H1 (cell line): Measurements from ENCODE around the gene ROPN1. TPM values are rescaled to one million over a fixed set of nuclear protein-coding genes. Genes with fewer than 3 reads are reported as not detected.

Experiments
- CTCF ChIA-PET: fragments of 300-600 bp; sonication (Branson Sonifier 250); formaldehyde crosslinking; loops from one replicate; lab custom pipeline; 2021; ENCODE audit not compliant: partially characterized antibody; lab: Charles Lee
- POLR2A ChIA-PET: fragments of 300-600 bp; sonication (Branson Sonifier 250); formaldehyde crosslinking; loops from one replicate; lab custom pipeline; 2021; ENCODE audit warnings: inconsistent platforms; ENCODE audit not compliant: partially characterized antibody; lab: Charles Lee
- DNase-seq, 2 experiments: peaks; one replicate each; pipeline versions ENCODE4 v3.0.0 to v3.0.0-alpha.2; 2010 to 2022; ENCODE audit warnings: low spot score in 2 of 2, low read depth in 1 of 2, mixed read lengths in 1 of 2
- FAIRE-seq: peaks from 2 replicates; lab custom pipeline; 2011; peaks lifted over from hg19 to GRCh38; lab: Jason Lieb, UNC
- H2AFZ ChIP-seq: 2 replicates; pipeline ENCODE4 v1.8.1; 2012; ENCODE audit warnings: low read length, inconsistent platforms
- H2AK5ac ChIP-seq: 2 replicates; pipeline ENCODE4 v1.6.1; 2013; ENCODE audit warnings: low read depth, low read length
- H2BK120ac ChIP-seq: replicated peaks from 2 replicates; pipeline ENCODE3; 2013; ENCODE audit warnings: low read depth, low read length, inconsistent platforms
- H2BK12ac ChIP-seq: 2 replicates; pipeline ENCODE4 v1.6.1; 2013; ENCODE audit warnings: low read depth, low read length
- H2BK15ac ChIP-seq: 2 replicates; pipeline ENCODE4 v1.6.1; 2013; ENCODE audit warnings: low read length
- H2BK20ac ChIP-seq: 2 replicates; pipeline ENCODE4 v1.6.1; 2013; ENCODE audit warnings: low read length
- H2BK5ac ChIP-seq: 2 replicates; pipeline ENCODE4 v1.6.1; 2013; ENCODE audit warnings: low read depth, low read length
- H3K14ac ChIP-seq: 2 replicates; pipeline ENCODE4 v1.6.1; 2013; ENCODE audit warnings: inconsistent platforms; ENCODE audit not compliant: insufficient read length
- H3K18ac ChIP-seq: 2 replicates; pipeline ENCODE4 v1.6.1; 2013; ENCODE audit warnings: low read length; ENCODE audit errors: extremely low read depth
- H3K23ac ChIP-seq: 2 replicates; pipeline ENCODE4 v1.6.1; 2013; ENCODE audit warnings: inconsistent platforms; ENCODE audit not compliant: insufficient read length
- H3K23me2 ChIP-seq: 2 replicates; pipeline ENCODE4 v1.6.1; 2013; ENCODE audit warnings: low read depth, low read length
- H3K27ac ChIP-seq: 2 replicates; pipeline ENCODE4 v1.6.1; 2011; ENCODE audit warnings: low read depth, low read length, inconsistent platforms
- H3K27me3 ChIP-seq, 4 experiments: replicated peaks in 1 of 4; 1 replicate in 1 of 4; 2 replicates in 3 of 4; pipeline versions ENCODE4 v1.6.1 to v1.8.1; 2011 to 2013; ENCODE audit warnings: low read length in 3 of 4, mild to moderate bottlenecking in 3 of 4, inconsistent platforms in 2 of 4, mixed read lengths in 2 of 4, moderate library complexity in 1 of 4; ENCODE audit not compliant: control insufficient read depth in 3 of 4, insufficient read depth in 3 of 4; ENCODE audit errors: extremely low read depth in 1 of 4
- H3K36me3 ChIP-seq, 4 experiments: 2 replicates each; pipeline versions ENCODE4 v1.6.1 to v1.8.1; 2011 to 2013; ENCODE audit warnings: mild to moderate bottlenecking in 4 of 4, low read length in 3 of 4, moderate library complexity in 2 of 4, control low read depth in 1 of 4, inconsistent platforms in 1 of 4; ENCODE audit not compliant: insufficient read depth in 4 of 4, control insufficient read depth in 2 of 4
- H3K4ac ChIP-seq: replicated peaks from 2 replicates; pipeline ENCODE3; 2013; ENCODE audit warnings: low read length, low read depth, mixed read lengths, inconsistent platforms; ENCODE audit not compliant: insufficient read length
- H3K4me1 ChIP-seq, 4 experiments: replicated peaks in 1 of 4; 1 replicate in 1 of 4; 2 replicates in 3 of 4; pipeline versions ENCODE4 v1.6.1 to v1.8.1; 2011 to 2013; ENCODE audit warnings: low read length in 3 of 4, inconsistent platforms in 2 of 4, mixed read lengths in 1 of 4; ENCODE audit not compliant: insufficient read depth in 4 of 4, control insufficient read depth in 3 of 4
- H3K4me2 ChIP-seq, 2 experiments: 2 replicates each; pipeline versions ENCODE4 v1.6.1 to v1.8.1; 2011 to 2013; ENCODE audit warnings: low read depth in 2 of 2, low read length in 2 of 2, control low read depth in 1 of 2, inconsistent platforms in 1 of 2, mild to moderate bottlenecking in 1 of 2; ENCODE audit not compliant: insufficient read depth in 1 of 2
- H3K4me3 ChIP-seq, 4 experiments: fragments of 200-600, 300-600 bp in 1 of 4; sonication (generic), shearing (Covaris generic), sonication (Bioruptor Twin) in 1 of 4; 2 replicates each; pipeline versions ENCODE4 v1.5.1 to v1.8.1; 2011 to 2016; ENCODE audit warnings: low read length in 4 of 4, low read depth in 3 of 4, control low read depth in 2 of 4, inconsistent platforms in 2 of 4, mild to moderate bottlenecking in 2 of 4, mixed read lengths in 1 of 4, moderate library complexity in 1 of 4; ENCODE audit not compliant: insufficient read depth in 2 of 4; ENCODE audit errors: extremely low read depth in 1 of 4
- H3K56ac ChIP-seq: replicated peaks from 2 replicates; pipeline ENCODE3; 2013; ENCODE audit warnings: low read depth, mild to moderate bottlenecking, mixed read lengths, low read length, inconsistent platforms; ENCODE audit not compliant: insufficient read length
- H3K79me1 ChIP-seq: 2 replicates; pipeline ENCODE4 v1.6.1; 2013; ENCODE audit warnings: low read depth, low read length, control low read depth
- H3K79me2 ChIP-seq, 2 experiments: 2 replicates each; pipeline versions ENCODE4 v1.6.1 to v1.8.1; 2012 to 2013; ENCODE audit warnings: low read length in 2 of 2, mild to moderate bottlenecking in 2 of 2, inconsistent platforms in 1 of 2; ENCODE audit not compliant: insufficient read depth in 2 of 2, control insufficient read depth in 1 of 2
- H3K9ac ChIP-seq, 4 experiments: replicated peaks in 1 of 4; 1 replicate in 1 of 4; 2 replicates in 3 of 4; pipeline versions ENCODE4 v1.6.1 to v1.8.1; 2011 to 2013; ENCODE audit warnings: low read depth in 3 of 4, low read length in 3 of 4, control low read depth in 2 of 4, mild to moderate bottlenecking in 2 of 4, moderate library complexity in 2 of 4, inconsistent platforms in 1 of 4; ENCODE audit errors: extremely low read depth in 1 of 4
- H3K9me3 ChIP-seq, 2 experiments: 2 replicates each; pipeline versions ENCODE4 v1.6.1 to v1.8.1; 2012 to 2013; ENCODE audit warnings: mild to moderate bottlenecking in 2 of 2, moderate library complexity in 2 of 2, control low read depth in 1 of 2, inconsistent platforms in 1 of 2, low read depth in 1 of 2, low read length in 1 of 2, mixed read lengths in 1 of 2; ENCODE audit not compliant: insufficient read depth in 2 of 2
- H4K20me1 ChIP-seq, 2 experiments: replicated peaks in 1 of 2; 2 replicates each; pipeline versions ENCODE3 to v1.8.1; 2011 to 2013; ENCODE audit warnings: inconsistent platforms in 2 of 2, low read length in 2 of 2, mild to moderate bottlenecking in 1 of 2; ENCODE audit not compliant: insufficient read depth in 2 of 2, control insufficient read depth in 1 of 2
- H4K5ac ChIP-seq: 2 replicates; pipeline ENCODE4 v1.6.1; 2013; ENCODE audit warnings: low read length, low read depth, mixed read lengths, inconsistent platforms; ENCODE audit not compliant: insufficient read length
- H4K8ac ChIP-seq: 2 replicates; pipeline ENCODE4 v1.8.0; 2013; ENCODE audit warnings: mild to moderate bottlenecking, moderate library complexity, low read length, inconsistent platforms; ENCODE audit not compliant: insufficient read depth; ENCODE audit errors: extremely low read depth
- H4K91ac ChIP-seq: replicated peaks from 2 replicates; pipeline ENCODE3; 2013; ENCODE audit warnings: low read length, mixed read lengths, inconsistent platforms; ENCODE audit not compliant: insufficient read length
- ASH2L ChIP-seq: fragments of 200-600, 300-600 bp; sonication (generic); IDR thresholded peaks from one replicate; pipeline ENCODE4 v1.7.1; 2017; ENCODE audit warnings: low read length
- ATF2 ChIP-seq: IDR thresholded peaks from 2 replicates; pipeline ENCODE4 v1.6.1; 2012; ENCODE audit warnings: low read length, inconsistent platforms
- BRCA1 ChIP-seq: IDR thresholded peaks from 2 replicates; pipeline ENCODE4 v1.6.1; 2012; ENCODE audit warnings: low read depth, low read length, improper control_type of control experiment
- E2F6 ChIP-seq: IDR thresholded peaks from 2 replicates; pipeline ENCODE4 v1.6.1; 2012; ENCODE audit warnings: inconsistent platforms
- GABPA ChIP-seq: IDR thresholded peaks from 2 replicates; pipeline ENCODE4 v1.6.1; 2011; ENCODE audit warnings: mild to moderate bottlenecking, low read length, moderate library complexity, borderline replicate concordance; ENCODE audit not compliant: insufficient read depth
- KDM1A ChIP-seq: fragments of 200-600, 300-600 bp; sonication (generic); IDR thresholded peaks from 2 replicates; pipeline ENCODE4 v1.7.1; 2016; ENCODE audit warnings: mild to moderate bottlenecking, low read length, borderline replicate concordance
- KDM4A ChIP-seq: IDR thresholded peaks from one replicate; pipeline ENCODE4 v1.7.1; 2012; ENCODE audit warnings: low read depth, mild to moderate bottlenecking, moderate library complexity, low read length, inconsistent platforms; ENCODE audit not compliant: severe bottlenecking
- MAX ChIP-seq: IDR thresholded peaks from 2 replicates; pipeline ENCODE4 v1.6.1; 2012; ENCODE audit warnings: inconsistent platforms
- NRF1 ChIP-seq: IDR thresholded peaks from 2 replicates; pipeline ENCODE4 v1.6.1; 2011; ENCODE audit warnings: mild to moderate bottlenecking, low read depth, low read length, improper control_type of control experiment
- RBBP5 ChIP-seq: IDR thresholded peaks from 2 replicates; pipeline ENCODE4 v1.7.1; 2012; ENCODE audit warnings: low read depth, mild to moderate bottlenecking, inconsistent platforms, low read length, moderate library complexity, borderline replicate concordance
- SIN3A ChIP-seq, 2 experiments: IDR thresholded peaks in 1 of 2; conservative IDR thresholded peaks in 1 of 2; 2 replicates each; pipeline ENCODE4 v1.6.1; 2011 to 2012; ENCODE audit warnings: low read length in 2 of 2, improper control_type of control experiment in 1 of 2, low read depth in 1 of 2, mild to moderate bottlenecking in 1 of 2
- TCF12 ChIP-seq: IDR thresholded peaks from 2 replicates; pipeline ENCODE4 v1.6.1; 2011; ENCODE audit warnings: low read depth, mild to moderate bottlenecking, low read length
- polyA plus RNA-seq, 7 experiments: library from polyadenylated mRNA; depleted of rRNA in 3 of 7; stranded (reverse) in 5 of 7; unstranded in 2 of 7; fragments of >200 nt in 5 of 7; fragments of 200-250 nt in 2 of 7; gene quantifications; 1 replicate in 5 of 7; 2 replicates in 1 of 7; 4 replicates in 1 of 7; pipeline versions ENCODE4 v1.2.1 to v1.2.3, GENCODE V29; 2011 to 2013; ENCODE audit warnings: missing spikeins in 2 of 7, mixed read lengths in 2 of 7
- total RNA-seq: library from RNA; stranded (reverse); fragmentation: NEBNext Ultra II Directional; extraction: Animal tissue kit (Norgen Biotek cat#: 25700); gene quantifications from 2 replicates; pipeline ENCODE4 v1.2.1, GENCODE V29; 2021

The ROPN1 gene
- total and polyA plus RNA-seq, 2 of the 8 experiments (the other 6 are each of a cell fraction or from before 2014, with no cell fraction given), result 0.03 TPM; not detected in 1

- Histone ChIP-seq H2BK20ac (no peak overlapping the region), H3K14ac (no peak overlapping the region), H4K91ac (no peak overlapping the region), H4K5ac (no peak overlapping the region), H3K36me3 (no peaks in the 10 kb centered on the region), H4K20me1 (peaks cover 0 to 4% of the 10 kb centered on the region in 2 experiments), H3K23ac (no peak overlapping the region), H3K56ac (no peak overlapping the region), H2BK12ac (no peak overlapping the region), H3K79me1 (no peaks in the 10 kb centered on the region), H3K27me3 (peaks cover 12 to 28% (median 24%) of the 10 kb centered on the region in 4 experiments), H3K4me1 (peaks cover 0 to 7% (median 1%) of the 10 kb centered on the region in 4 experiments; a peak in 2 of 7 replicates), H2BK5ac (no peak overlapping the region), H3K23me2 (peaks cover 12% of the 10 kb centered on the region), H2BK15ac (no peak overlapping the region), H3K4me2 (no peak overlapping the region), H2BK120ac (no peak overlapping the region), H3K79me2 (no peaks in the 10 kb centered on the region), H3K4ac (no peak overlapping the region), H3K9me3 (no peaks in the 10 kb centered on the region), H2AFZ (no peak overlapping the region), H3K27ac (no peak overlapping the region), H3K18ac (no peak overlapping the region), H3K4me3 (no peak overlapping the region), H4K8ac (no peak overlapping the region), H2AK5ac (no peak overlapping the region), H3K9ac (no peak overlapping the region)
- DNase-seq (no peak), FAIRE-seq (no peak)
- ChIA-PET CTCF (interaction anchor here (3.2 to 5.7 kb wide), 2 partner anchors 14 to 21 kb away, joined by 13 to 26 read pairs; no protein-coding TSS in a partner anchor), POLR2A (interaction anchor here (1.0 kb wide), 1 partner anchor 11 kb away, joined by 4 read pairs; no protein-coding TSS in a partner anchor)
- TF ChIP-seq ATF2 (no peak), NRF1 (no peak), BRCA1 (no peak), E2F6 (no peak), SIN3A (conservative IDR thresholded peaks at IDR 0.05 in 1 of 2, IDR thresholded peaks at IDR 0.05 in 1 of 2; ENCODE audit: low read depth in 1 of 2, low read length in 2 of 2) (no peak), KDM4A (no peak), TCF12 (no peak), KDM1A (no peak), MAX (no peak), RBBP5 (no peak), GABPA (no peak), ASH2L (no peak)
Observed at GRCh38 chr3:124037326-124037725, 45.4 kb upstream of the ROPN1 start.
